HT1080 (cell line): ENCODE data around the gene SIK2. TPM values are rescaled to one million over a fixed set of nuclear protein-coding genes. Genes with fewer than 3 reads are reported as not detected.

Experiments
- total RNA-seq: library from RNA; depleted of rRNA; stranded (reverse); fragments of >200 nt; shearing (Covaris generic); gene quantifications from 2 replicates; pipeline ENCODE4 v1.2.3, GENCODE V29; 2014; rRNA removed

Gene SIK2
- total RNA-seq, 1 experiment from 2014 or later: 9.2 TPM

Other genes starting within 250 kb of the SIK2 start
- gene POU2AF1, start 223.2 kb upstream of the SIK2 start, total RNA-seq: not detected in 2 replicates
- gene BTG4, start 90.1 kb upstream of the SIK2 start, total RNA-seq: 0.39 TPM in 1 of 2 replicates, not detected in the other
- not detected in 2 replicates for gene HOATZ, start 87.7 kb upstream of the SIK2 start, total RNA-seq
- gene LAYN, start 61.7 kb upstream of the SIK2 start, total RNA-seq: 59.2 and 61.0 TPM in 2 replicates
- 23.9 and 33.9 TPM in 2 replicates for gene PPP2R1B, start 163.9 kb downstream of the SIK2 start, total RNA-seq